ENCODE data around the gene PHF2. TPM values are rescaled to one million over a fixed set of nuclear protein-coding genes. Genes with fewer than 3 reads are reported as not detected.

Gene PHF2
- total and polyA plus RNA-seq, 2 of the 4 experiments (the other 2 are of a cell fraction), result 5.9 to 9.5 TPM

- intact Hi-C loops (cut with micrococcal nuclease) (no loop called here), dilution Hi-C loops (cut with HindIII; ENCODE audit: low sequenced_read_pairs, unreplicated experiment) (no loop called here), in situ Hi-C loops (cut with MboI; ENCODE audit: low sequenced_read_pairs) (no loop called here)
- Histone ChIP-seq H4K5ac (ENCODE audit: low read depth, low read length) (no peak overlapping the region), H2BK15ac (ENCODE audit: low read depth, low read length) (no peak overlapping the region), H2BK120ac (ENCODE audit: low read depth, low read length) (no peak overlapping the region), H2BK5ac (ENCODE audit: low read depth, low read length, poor library complexity, severe bottlenecking) (no peak overlapping the region), H2BK20ac (ENCODE audit: low read depth, low read length) (no peak overlapping the region), H4K20me1 (ENCODE audit: insufficient read depth, low read length) (peaks cover 79% of the 10 kb centered on the region), H4K91ac (ENCODE audit: insufficient read depth, low read depth, low read length) (no peak overlapping the region), H3K79me1 (ENCODE audit: low read depth in 1 of 2, low read length in 2 of 2) (peaks cover 45 to 72% of the 10 kb centered on the region in 2 experiments), H4K8ac (ENCODE audit: low read depth in 2 of 2, low read length in 2 of 2) (no peak overlapping the region), H2AK9ac (replicated peaks; ENCODE audit: low read depth, low read length, poor library complexity) (no peak overlapping the region), H3K23ac (ENCODE audit: low read depth, low read length) (no peak overlapping the region), H3K56ac (ENCODE audit: extremely low read depth, insufficient read depth, low read length) (no peak overlapping the region), H3K27me3 (ENCODE audit: control insufficient read depth, insufficient read depth, low read length) (no peaks in the 10 kb centered on the region), H3K4me1 (ENCODE audit: control insufficient read depth, insufficient read depth, low read length) (no peaks in the 10 kb centered on the region), H3K4me2 (ENCODE audit: low read depth, low read length) (no peak overlapping the region), H3K18ac (ENCODE audit: low read depth, low read length) (no peak overlapping the region), H3K4me3 (ENCODE audit: insufficient read depth, low read depth, low read length) (no peak overlapping the region), H3K9me3 (ENCODE audit: control insufficient read depth, insufficient read depth, low read length) (no peaks in the 10 kb centered on the region), H3K14ac (replicated peaks; ENCODE audit: low read depth, low read length) (no peak overlapping the region), H2AK5ac (ENCODE audit: low read depth, low read length) (no peak overlapping the region), H3K27ac (ENCODE audit: insufficient read depth, low read length) (no peak overlapping the region), H2AFZ (replicated peaks; ENCODE audit: low read length, poor library complexity) (no peak overlapping the region), H3K9me1 (ENCODE audit: insufficient read depth, low read length) (peaks cover 16% of the 10 kb centered on the region), H3K9ac (ENCODE audit: low read depth, low read length) (no peak overlapping the region), H3K4ac (ENCODE audit: low read depth, low read length) (no peak overlapping the region), H3K36me3 (ENCODE audit: control insufficient read depth, insufficient read depth, low read length) (no peaks in the 10 kb centered on the region)
- ChIA-PET CTCF (interaction anchor here (0.6 kb wide), 1 partner anchor 17 kb away, joined by 3 read pairs; no protein-coding TSS in a partner anchor), POLR2A (ENCODE audit: unreplicated experiment) (no interaction called here)
- ATAC-seq (ENCODE audit: low read depth) (no peak), DNase-seq (no peak)
- TF ChIP-seq CEBPB (IDR thresholded peaks at IDR 0.05; ENCODE audit: low read depth, low read length) (no peak), ELK1 (IDR thresholded peaks at IDR 0.05; ENCODE audit: borderline replicate concordance, low read depth, low read length) (no peak), CHD1 (IDR thresholded peaks at IDR 0.05; ENCODE audit: low read depth, low read length) (no peak), POLR2A (IDR thresholded peaks at IDR 0.05; ENCODE audit: low read depth, low read length) (no peak), USF2 (IDR thresholded peaks at IDR 0.05; ENCODE audit: low read depth, low read length) (no peak), NFE2L2 (IDR thresholded peaks at IDR 0.05; ENCODE audit: low read depth, low read length) (no peak), SMC3 (IDR thresholded peaks at IDR 0.05; ENCODE audit: low read depth, low read length) (no peak)
- WGBS, 2 experiments (ENCODE audit: extremely low coverage in 2 of 2, insufficient read length in 1 of 2), result 93% methylated on average over 9 of the region's 19 CpGs; no CpG with 5 or more reads in 1 of the 2 experiments
- BruUV-seq (replicated peaks), result no TSS peak
Measured at GRCh38 chr9:93619272-93619775, 42.9 kb downstream of the PHF2 start.
